ENCODE measurements around the gene PTX4. TPM values are rescaled to one million over a fixed set of nuclear protein-coding genes. Genes with fewer than 3 reads are reported as not detected.

Gene PTX4
- total and polyA plus RNA-seq, 2 experiments from 2014 or later: not detected

- peaks cover 16% of the 10 kb centered on the region; the same call in 2 of the 3 replicates for H3K9me3 Mint-ChIP-seq
- TF ChIP-seq JUNB (IDR thresholded peaks at IDR 0.05; ENCODE audit: unreplicated experiment) (no peak), ZNF331 (CRISPR knock-in tag; IDR thresholded peaks at IDR 0.05; ENCODE audit: low read depth) (no peak), REST (IDR thresholded peaks at IDR 0.05; ENCODE audit: unreplicated experiment) (no peak), NANOG (IDR thresholded peaks at IDR 0.05; ENCODE audit: borderline replicate concordance) (no peak), CTCF (conservative IDR thresholded peaks at IDR 0.05; ENCODE audit: low read depth in 2 of 2) (no peak), EZH2 (IDR thresholded peaks at IDR 0.05; ENCODE audit: low read depth, unreplicated experiment) (no peak), EZH2phosphoT487 (IDR thresholded peaks at IDR 0.05; ENCODE audit: unreplicated experiment) (no peak), STAT1 (IDR thresholded peaks at IDR 0.05; ENCODE audit: unreplicated experiment) (no peak), ZNF462 (CRISPR knock-in tag; IDR thresholded peaks at IDR 0.05) (no peak), ZNF114 (CRISPR knock-in tag; IDR thresholded peaks at IDR 0.05) (no peak), POLR2AphosphoS5 (IDR thresholded peaks at IDR 0.05; ENCODE audit: low read depth) (no peak), CREB1 (CRISPR knock-in tag; IDR thresholded peaks at IDR 0.05; ENCODE audit: low read depth) (no peak)
- TF ChIP-seq, protein P1, sequence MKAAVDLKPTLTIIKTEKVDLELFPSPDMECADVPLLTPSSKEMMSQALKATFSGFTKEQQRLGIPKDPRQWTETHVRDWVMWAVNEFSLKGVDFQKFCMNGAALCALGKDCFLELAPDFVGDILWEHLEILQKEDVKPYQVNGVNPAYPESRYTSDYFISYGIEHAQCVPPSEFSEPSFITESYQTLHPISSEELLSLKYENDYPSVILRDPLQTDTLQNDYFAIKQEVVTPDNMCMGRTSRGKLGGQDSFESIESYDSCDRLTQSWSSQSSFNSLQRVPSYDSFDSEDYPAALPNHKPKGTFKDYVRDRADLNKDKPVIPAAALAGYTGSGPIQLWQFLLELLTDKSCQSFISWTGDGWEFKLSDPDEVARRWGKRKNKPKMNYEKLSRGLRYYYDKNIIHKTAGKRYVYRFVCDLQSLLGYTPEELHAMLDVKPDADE (IDR thresholded peaks at IDR 0.05): no peak
Measured at GRCh38 chr16:1512774-1513173, 24.0 kb upstream of the PTX4 start.

More at GRCh38 chr16:1512774-1513173, 24.0 kb upstream of the PTX4 start:
- H3K4me1 Mint-ChIP-seq: no peaks in the 10 kb centered on the region
- Histone ChIP-seq H3K4me3 (no peak overlapping the region), H3K4me2 (no peak overlapping the region), H4K20me1 (replicated peaks; ENCODE audit: insufficient read depth) (no peaks in the 10 kb centered on the region; the same call in 1 of the 2 replicates), H3K27me3 (ENCODE audit: insufficient read depth) (no peaks in the 10 kb centered on the region), H2AFZ (no peak overlapping the region), H3K79me2 (replicated peaks; ENCODE audit: insufficient read depth) (no peaks in the 10 kb centered on the region), H3K27ac (ENCODE audit: low read depth) (no peak overlapping the region), H3K9me2 (ENCODE audit: insufficient read depth) (no peaks in the 10 kb centered on the region), H3K4me1 (ENCODE audit: insufficient read depth) (no peaks in the 10 kb centered on the region), H3K36me3 (ENCODE audit: insufficient read depth) (no peaks in the 10 kb centered on the region), H3F3A (replicated peaks; ENCODE audit: low read depth) (no peaks in the 10 kb centered on the region)
- H3K27ac Mint-ChIP-seq: no peak overlapping the region
- peaks cover 10% of the 10 kb centered on the region for H3K27me3 Mint-ChIP-seq (ENCODE audit: insufficient read depth, low read depth, poor library complexity)
- ATAC-seq (no peak), DNase-seq (ENCODE audit: low spot score) (no peak)
- H3K36me3 Mint-ChIP-seq (ENCODE audit: low read depth): peaks cover 42% of the 10 kb centered on the region
- H3K4me3 Mint-ChIP-seq: no peak overlapping the region
